A673 (cell line): ENCODE measurements around the gene PCNA. TPM values are rescaled to one million over a fixed set of nuclear protein-coding genes. Genes with fewer than 3 reads are reported as not detected.

Source experiments
- BruUV-seq: library from RNA; stranded (reverse); fragments of 400-500 nt; replicated peaks from 2 replicates; lab custom pipeline; 2021; lab: Mats Ljungman, UMichigan
- CTCF ChIA-PET: fragments of 300-600 bp; sonication (Branson Sonifier 250); formaldehyde crosslinking; loops from one replicate; lab custom pipeline; 2022; ENCODE audit warnings: antibody characterized with exemption; lab: Charles Lee
- POLR2A ChIA-PET: fragments of 300-600 bp; sonication (Branson Sonifier 250); formaldehyde crosslinking; loops from one replicate; lab custom pipeline; 2022; ENCODE audit warnings: antibody characterized with exemption; ENCODE audit not compliant: low non-redundant PET; lab: Charles Lee
- DNase-seq: peaks from one replicate; pipeline ENCODE4 v3.0.0-alpha.2; 2015; ENCODE audit warnings: low spot score
- H3K27ac ChIP-seq: fragments of 200-600 bp; sonication (generic); 2 replicates; pipeline ENCODE4 v1.5.1; 2016; ENCODE audit warnings: mixed run types, low read depth, mild to moderate bottlenecking, mixed read lengths, antibody characterized with exemption, low read length; ENCODE audit not compliant: poor library complexity, severe bottlenecking
- H3K27me3 ChIP-seq: fragments of 200-600 bp; sonication (generic); replicated peaks from 2 replicates; pipeline ENCODE4 v1.6.1; 2017; ENCODE audit warnings: mixed run types, low read depth, mild to moderate bottlenecking, mixed read lengths, antibody characterized with exemption, low read length; ENCODE audit not compliant: insufficient read depth, poor library complexity
- H3K36me3 ChIP-seq: fragments of 200-600 bp; sonication (generic); 2 replicates; pipeline ENCODE4 v1.6.1; 2016; ENCODE audit warnings: mixed run types, mild to moderate bottlenecking, mixed read lengths, antibody characterized with exemption, low read length; ENCODE audit not compliant: insufficient read depth, poor library complexity, severe bottlenecking
- H3K4me1 ChIP-seq: fragments of 200-600 bp; sonication (generic); 2 replicates; pipeline ENCODE4 v1.6.1; 2017; ENCODE audit warnings: mixed run types, mild to moderate bottlenecking, mixed read lengths, antibody characterized with exemption, low read length; ENCODE audit not compliant: insufficient read depth, poor library complexity, severe bottlenecking
- H3K4me3 ChIP-seq: fragments of 200-600 bp; sonication (generic); 2 replicates; pipeline ENCODE4 v1.5.1; 2016; ENCODE audit warnings: low read depth, mixed run types, mild to moderate bottlenecking, mixed read lengths, low read length; ENCODE audit not compliant: poor library complexity, severe bottlenecking
- H3K9me3 ChIP-seq: fragments of 200-600 bp; sonication (generic); 2 replicates; pipeline ENCODE4 v1.6.1; 2016; ENCODE audit warnings: mixed run types, low read depth, mild to moderate bottlenecking, mixed read lengths, antibody characterized with exemption, low read length; ENCODE audit not compliant: poor library complexity, severe bottlenecking
- EZH2 ChIP-seq: fragments of 200-600 bp; sonication (generic); IDR thresholded peaks from 2 replicates; pipeline ENCODE4 v1.6.1; 2017; ENCODE audit warnings: borderline replicate concordance, low read depth, mild to moderate bottlenecking, mixed read lengths, antibody characterized with exemption, low read length; ENCODE audit not compliant: poor library complexity, severe bottlenecking
- intact Hi-C: fragments of 100-400 bp; cut with micrococcal nuclease; formaldehyde crosslinking; loops from one replicate; pipeline ENCODE4 v1.10.0; 2022; ENCODE audit not compliant: unreplicated experiment
- total RNA-seq: library from RNA; stranded (reverse); gene quantifications from 2 replicates; pipeline ENCODE4 v1.2.3, GENCODE V29; 2021
- TF ChIP-seq, protein P1 (sequence below): fragments of 300-800, 200-600 bp; sonication (generic); conservative IDR thresholded peaks from 2 replicates; pipeline ENCODE4 v1.5.1; 2017; ENCODE audit warnings: low read depth, mild to moderate bottlenecking, antibody characterized with exemption, low read length, moderate library complexity, mixed read lengths

PCNA gene
- total RNA-seq, 1 experiment from 2014 or later, result 397 TPM

DNA sequence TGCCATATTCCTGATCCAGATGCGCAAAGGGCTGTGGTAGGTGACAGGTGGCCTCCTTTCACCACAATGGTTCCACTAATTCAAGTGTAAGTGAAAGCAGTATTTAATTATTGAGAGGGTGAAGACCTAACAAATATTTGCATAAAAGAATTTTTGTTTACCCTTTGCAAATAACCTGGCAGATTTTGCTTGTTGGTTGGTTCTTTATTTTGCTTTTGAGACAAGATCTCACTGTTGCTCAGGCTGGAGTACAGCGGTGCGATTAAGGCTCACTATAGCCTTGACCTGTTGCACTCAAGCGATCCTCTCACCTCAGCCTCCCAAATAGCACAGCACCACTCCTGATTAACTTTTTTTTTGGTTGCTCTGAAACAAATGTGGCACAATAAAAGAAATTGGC is 49.2 kb downstream of the PCNA start:
- intact Hi-C loops, result no loop called here
- TF ChIP-seq, protein P1, sequence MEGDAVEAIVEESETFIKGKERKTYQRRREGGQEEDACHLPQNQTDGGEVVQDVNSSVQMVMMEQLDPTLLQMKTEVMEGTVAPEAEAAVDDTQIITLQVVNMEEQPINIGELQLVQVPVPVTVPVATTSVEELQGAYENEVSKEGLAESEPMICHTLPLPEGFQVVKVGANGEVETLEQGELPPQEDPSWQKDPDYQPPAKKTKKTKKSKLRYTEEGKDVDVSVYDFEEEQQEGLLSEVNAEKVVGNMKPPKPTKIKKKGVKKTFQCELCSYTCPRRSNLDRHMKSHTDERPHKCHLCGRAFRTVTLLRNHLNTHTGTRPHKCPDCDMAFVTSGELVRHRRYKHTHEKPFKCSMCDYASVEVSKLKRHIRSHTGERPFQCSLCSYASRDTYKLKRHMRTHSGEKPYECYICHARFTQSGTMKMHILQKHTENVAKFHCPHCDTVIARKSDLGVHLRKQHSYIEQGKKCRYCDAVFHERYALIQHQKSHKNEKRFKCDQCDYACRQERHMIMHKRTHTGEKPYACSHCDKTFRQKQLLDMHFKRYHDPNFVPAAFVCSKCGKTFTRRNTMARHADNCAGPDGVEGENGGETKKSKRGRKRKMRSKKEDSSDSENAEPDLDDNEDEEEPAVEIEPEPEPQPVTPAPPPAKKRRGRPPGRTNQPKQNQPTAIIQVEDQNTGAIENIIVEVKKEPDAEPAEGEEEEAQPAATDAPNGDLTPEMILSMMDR, result no peak
- TF ChIP-seq EZH2, result no peak
- H3K4me1 ChIP-seq, result no peaks in the 10 kb centered on the region
- H3K9me3 ChIP-seq, result no peaks in the 10 kb centered on the region
- DNase-seq, result no peak
- ChIA-PET POLR2A (no interaction called here), CTCF (no interaction called here)
- H3K27me3 ChIP-seq, result no peaks in the 10 kb centered on the region
- no peak overlapping the region for H3K4me3 ChIP-seq
- BruUV-seq, result no TSS peak
- no peak overlapping the region for H3K27ac ChIP-seq
- no peaks in the 10 kb centered on the region for H3K36me3 ChIP-seq

DNA sequence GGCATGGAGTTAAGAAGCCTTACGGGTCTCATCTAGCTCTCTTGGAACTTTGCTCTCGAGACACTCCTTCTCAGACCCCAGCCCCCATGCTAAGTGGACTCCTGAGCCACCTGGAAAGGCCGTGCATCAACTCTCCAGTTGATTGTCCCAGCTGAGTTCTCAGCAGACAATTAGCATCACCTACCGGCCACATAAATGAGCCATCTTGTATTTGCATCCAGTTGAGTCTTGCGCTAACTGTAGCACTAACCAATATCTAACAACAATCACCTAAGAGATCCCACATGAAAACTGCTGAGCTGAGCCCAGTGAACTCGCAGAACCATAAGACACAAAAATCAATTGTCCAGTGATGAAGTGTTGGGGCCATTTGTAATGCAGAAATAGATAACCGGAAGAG is 49.7 kb downstream of the PCNA start:
- no peak for DNase-seq
- ChIA-PET POLR2A (no interaction called here), CTCF (no interaction called here)
- Histone ChIP-seq H3K9me3 (no peaks in the 10 kb centered on the region), H3K27ac (no peak overlapping the region), H3K4me1 (no peaks in the 10 kb centered on the region), H3K4me3 (no peak overlapping the region), H3K27me3 (no peaks in the 10 kb centered on the region), H3K36me3 (no peaks in the 10 kb centered on the region)
- TF ChIP-seq EZH2, result no peak
- TF ChIP-seq, protein P1, result no peak
- no TSS peak for BruUV-seq
- intact Hi-C loops, result no loop called here

DNA sequence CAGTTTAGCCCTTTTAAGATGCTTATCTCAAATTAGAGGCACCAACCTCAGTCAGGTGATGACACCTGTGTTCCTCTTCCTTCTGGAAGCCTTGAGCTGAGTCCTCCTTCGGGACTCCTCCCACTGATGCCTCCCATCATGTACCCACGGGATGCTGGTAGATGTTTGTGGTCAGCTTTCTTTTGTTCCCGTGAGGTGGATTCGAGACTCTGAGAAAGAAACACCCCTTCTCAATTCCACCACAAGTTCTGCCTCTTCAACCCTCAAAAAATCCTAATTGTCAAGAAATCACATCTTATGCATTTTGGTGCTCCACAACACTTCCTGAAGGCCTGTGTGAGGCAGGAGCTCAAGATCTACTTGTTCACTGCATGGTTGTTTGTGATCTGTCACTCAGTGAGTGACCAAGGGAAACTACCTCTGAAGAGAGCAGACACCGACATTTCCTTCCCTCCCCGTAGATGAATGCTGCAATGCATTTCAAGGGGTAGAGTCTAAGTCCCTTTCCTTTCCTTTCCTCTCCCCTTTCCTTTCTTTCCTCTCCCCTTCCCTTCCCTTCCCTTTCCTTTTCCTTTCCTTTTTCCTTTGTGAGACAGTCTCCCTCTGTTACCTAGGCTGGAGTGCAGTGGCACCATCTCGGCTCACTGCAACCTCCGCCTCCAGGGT is 50.5 kb downstream of the PCNA start:
- POLR2A ChIA-PET, result no interaction called here

More for the DNA sequence above, 50.5 kb downstream of the PCNA start:
- BruUV-seq, result no TSS peak
- no peak overlapping the region for H3K4me3 ChIP-seq
- no peaks in the 10 kb centered on the region for H3K27me3 ChIP-seq
- no peak for TF ChIP-seq EZH2
- TF ChIP-seq, protein P1, result no peak
- no peaks in the 10 kb centered on the region for H3K9me3 ChIP-seq
- CTCF ChIA-PET, result no interaction called here
- no peaks in the 10 kb centered on the region for H3K36me3 ChIP-seq
- no peak for DNase-seq
- intact Hi-C loops, result no loop called here
- H3K4me1 ChIP-seq, result no peaks in the 10 kb centered on the region
- no peak overlapping the region for H3K27ac ChIP-seq
